Measurements from ENCODE around the gene MLIP.
A peak's percentile ranks its signal among the peaks of the same experiment; 100 is the strongest.
"Not testable (repeated sequence)": the region's sequence is repeated elsewhere in the genome, so short reads cannot be mapped to it uniquely, and the experiment has no call there.

Gene MLIP

DNA sequence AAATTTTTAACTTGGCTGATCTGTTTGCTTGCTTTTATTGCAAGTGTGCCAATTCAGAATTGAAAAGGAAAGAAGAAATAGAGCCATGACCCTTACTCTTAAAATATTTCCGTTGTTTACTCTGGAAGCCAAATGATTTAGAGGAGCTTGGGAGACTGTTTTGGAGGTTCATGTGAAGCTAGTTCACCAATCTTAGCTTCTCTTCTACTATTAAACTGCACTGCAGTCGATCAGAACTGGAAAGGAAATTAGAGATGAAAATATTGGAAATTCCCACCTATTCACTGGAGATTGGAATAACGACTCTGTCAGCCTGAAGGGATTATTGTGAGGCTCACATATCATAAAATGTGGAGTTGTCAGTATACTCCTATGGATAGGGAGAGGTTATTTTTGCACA, 81.8 kb downstream of the MLIP start:
- no peak overlapping the region for H3K4me3 ChIP-seq (ENCODE audit: low read depth, low read length)
- peak; percentile 77 for DNase-seq (ENCODE audit: low read depth)
- TF ChIP-seq, protein P1, sequence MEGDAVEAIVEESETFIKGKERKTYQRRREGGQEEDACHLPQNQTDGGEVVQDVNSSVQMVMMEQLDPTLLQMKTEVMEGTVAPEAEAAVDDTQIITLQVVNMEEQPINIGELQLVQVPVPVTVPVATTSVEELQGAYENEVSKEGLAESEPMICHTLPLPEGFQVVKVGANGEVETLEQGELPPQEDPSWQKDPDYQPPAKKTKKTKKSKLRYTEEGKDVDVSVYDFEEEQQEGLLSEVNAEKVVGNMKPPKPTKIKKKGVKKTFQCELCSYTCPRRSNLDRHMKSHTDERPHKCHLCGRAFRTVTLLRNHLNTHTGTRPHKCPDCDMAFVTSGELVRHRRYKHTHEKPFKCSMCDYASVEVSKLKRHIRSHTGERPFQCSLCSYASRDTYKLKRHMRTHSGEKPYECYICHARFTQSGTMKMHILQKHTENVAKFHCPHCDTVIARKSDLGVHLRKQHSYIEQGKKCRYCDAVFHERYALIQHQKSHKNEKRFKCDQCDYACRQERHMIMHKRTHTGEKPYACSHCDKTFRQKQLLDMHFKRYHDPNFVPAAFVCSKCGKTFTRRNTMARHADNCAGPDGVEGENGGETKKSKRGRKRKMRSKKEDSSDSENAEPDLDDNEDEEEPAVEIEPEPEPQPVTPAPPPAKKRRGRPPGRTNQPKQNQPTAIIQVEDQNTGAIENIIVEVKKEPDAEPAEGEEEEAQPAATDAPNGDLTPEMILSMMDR (conservative IDR thresholded peaks at IDR 0.05; ENCODE audit: low read depth, low read length), result no peak

DNA sequence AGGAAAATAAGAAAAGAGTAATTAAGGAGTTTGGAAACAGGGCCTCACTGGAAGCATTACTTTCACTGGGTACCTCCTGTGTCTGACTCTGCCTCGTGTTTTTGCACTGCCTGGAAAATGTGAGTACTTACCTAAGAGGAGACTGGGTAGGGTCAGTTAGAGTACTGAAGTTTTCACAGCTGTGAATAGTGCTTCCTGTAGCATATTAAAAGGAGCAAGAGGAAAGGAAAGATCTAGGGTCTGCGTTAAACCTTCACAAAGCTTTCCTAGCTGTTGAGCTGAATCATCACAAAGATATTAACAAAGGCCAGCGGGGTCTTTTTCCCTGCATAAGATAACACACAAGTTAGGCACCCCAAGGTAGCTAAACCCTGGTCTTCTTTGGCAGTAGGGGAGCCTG, 82.3 kb downstream of the MLIP start:
- H3K4me3 ChIP-seq (ENCODE audit: low read depth, low read length), result no peak overlapping the region
- peak; percentile 73 for DNase-seq (ENCODE audit: low read depth)
- TF ChIP-seq, protein P1 (conservative IDR thresholded peaks at IDR 0.05; ENCODE audit: low read depth, low read length), result no peak

DNA sequence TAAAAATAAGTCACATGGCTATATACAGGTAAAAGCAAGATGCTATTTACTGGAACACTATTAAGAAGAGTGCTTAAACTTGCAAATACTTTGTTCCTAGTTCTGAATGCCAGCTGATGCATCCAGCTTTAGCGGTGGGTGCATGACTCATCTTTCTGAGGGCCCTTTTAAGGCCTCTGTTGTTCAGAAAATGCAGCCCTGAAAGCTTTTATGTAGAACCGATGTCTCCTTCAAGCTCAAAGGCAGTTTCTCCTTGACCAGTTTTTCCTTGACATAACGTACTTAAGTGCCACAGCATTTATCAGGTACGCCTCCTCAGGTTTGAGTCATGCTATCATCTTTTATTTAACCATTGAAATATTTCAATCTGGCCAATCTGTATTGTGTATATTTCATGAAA, 82.8 kb downstream of the MLIP start:
- peak; percentile 85 for DNase-seq (ENCODE audit: low read depth)
- no peak overlapping the region for H3K4me3 ChIP-seq (ENCODE audit: low read depth, low read length)
- TF ChIP-seq, protein P1 (conservative IDR thresholded peaks at IDR 0.05; ENCODE audit: low read depth, low read length), result no peak

DNA sequence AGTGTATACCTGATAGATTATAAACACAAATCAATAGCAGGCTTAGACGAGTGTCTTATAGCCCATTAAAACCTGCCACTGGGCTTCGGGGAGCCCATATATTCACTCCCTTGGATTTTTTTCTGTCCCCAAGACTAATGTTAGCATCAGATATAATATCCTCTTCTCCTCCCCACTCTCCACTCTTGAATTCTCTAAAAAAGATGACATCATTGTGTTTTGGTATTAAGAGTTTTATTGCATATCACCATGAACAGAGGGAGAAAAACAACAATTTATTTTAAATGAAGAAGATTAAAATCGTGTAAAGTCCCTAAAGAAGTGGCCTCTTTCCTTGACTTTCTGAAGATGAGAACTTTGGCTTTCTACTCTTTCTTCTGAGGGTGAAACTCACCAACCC, 84.4 kb downstream of the MLIP start:
- TF ChIP-seq, protein P1 (conservative IDR thresholded peaks at IDR 0.05; ENCODE audit: low read depth, low read length), result no peak
- H3K4me3 ChIP-seq (ENCODE audit: low read depth, low read length), result no peak overlapping the region
- no peak for DNase-seq (ENCODE audit: low read depth)

DNA sequence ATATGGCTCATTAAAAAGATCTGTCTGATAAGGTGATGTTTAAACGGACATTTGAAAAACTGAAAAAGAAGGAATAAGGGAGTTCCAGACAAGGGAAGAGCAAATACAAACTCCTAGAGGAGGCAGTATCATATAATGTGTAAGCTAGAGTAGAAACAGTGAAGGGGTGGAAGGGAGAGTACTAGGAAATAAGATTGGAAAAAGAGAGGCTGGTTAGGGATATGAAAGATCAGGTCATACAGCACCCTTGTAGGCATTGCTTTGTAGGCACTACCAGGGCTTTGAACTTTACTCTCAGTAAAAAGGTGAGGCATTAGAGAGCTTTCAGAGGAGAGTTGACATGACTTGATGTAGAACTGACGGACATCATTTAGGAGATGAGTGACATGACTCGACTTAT, 85.7 kb downstream of the MLIP start:
- no peak overlapping the region for H3K4me3 ChIP-seq (ENCODE audit: low read depth, low read length)
- no peak for DNase-seq (ENCODE audit: low read depth)
- TF ChIP-seq, protein P1 (conservative IDR thresholded peaks at IDR 0.05; ENCODE audit: low read depth, low read length), result no peak

DNA sequence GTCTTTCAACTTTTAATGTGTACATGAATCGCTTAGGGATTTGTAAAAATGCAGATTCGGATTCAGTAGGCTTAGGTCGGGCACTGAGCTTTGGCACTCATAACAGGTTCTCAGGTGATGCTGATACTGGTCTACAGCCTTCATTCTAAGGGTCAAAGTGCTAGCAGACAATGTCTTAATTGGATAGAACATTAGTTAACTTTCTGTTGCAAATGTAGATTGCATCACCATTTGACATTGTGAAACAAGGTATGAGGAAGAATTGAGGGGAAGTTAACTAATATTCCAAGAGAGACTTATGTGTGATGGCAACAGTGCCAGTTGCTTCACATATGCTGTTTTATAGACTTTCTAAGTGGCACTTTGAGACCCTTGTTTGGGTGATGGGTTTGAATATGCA, 86.9 kb downstream of the MLIP start:
- no peak overlapping the region for H3K4me3 ChIP-seq (ENCODE audit: low read depth, low read length)
- TF ChIP-seq, protein P1 (conservative IDR thresholded peaks at IDR 0.05; ENCODE audit: low read depth, low read length), result no peak
- DNase-seq (ENCODE audit: low read depth), result peak; percentile 29

DNA sequence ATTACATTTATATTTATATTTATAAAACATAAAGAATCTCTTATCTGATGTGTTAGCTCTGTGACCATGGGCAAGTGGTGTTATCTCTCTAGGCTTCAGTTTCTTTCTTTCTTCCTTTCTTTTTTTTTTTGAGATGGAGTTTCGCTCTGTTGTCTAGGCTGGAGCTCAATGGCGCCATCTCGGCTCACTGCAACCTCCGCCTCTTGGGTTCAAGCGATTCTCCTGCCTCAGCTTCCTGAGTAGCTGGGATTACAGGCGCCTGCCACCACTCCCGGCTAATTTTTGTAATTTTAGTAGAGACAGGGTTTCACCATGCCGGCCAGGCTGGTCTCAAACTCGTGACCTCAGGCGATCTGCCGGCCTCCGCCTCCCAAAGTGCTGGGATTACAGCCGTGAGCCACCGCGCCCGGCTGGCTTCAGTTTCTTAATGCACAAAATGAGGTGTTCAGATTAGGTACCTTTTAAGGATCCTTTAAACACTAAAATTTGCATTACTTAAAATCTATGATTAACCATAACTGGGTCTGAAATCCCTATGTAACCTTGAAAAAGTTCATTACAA, 92.3 kb downstream of the MLIP start:
- H3K4me3 ChIP-seq (ENCODE audit: low read depth, low read length); DNase-seq (ENCODE audit: low read depth): not testable (repeated sequence)
